Memory B cell (primary cell): ENCODE data around the gene SARDH.

Experiments
- ATAC-seq: fragments of 150-1000 bp; cut with Tn5 transposase; 2 replicates; pipeline ENCODE4 v1.10.0; 2021; ENCODE audit warnings: low read depth, mild to moderate bottlenecking, moderate library complexity
- DNase-seq, 2 donors: peaks; one replicate each; pipeline ENCODE4 v3.0.0; 2022; ENCODE audit warnings: low spot score in 2 of 2
- H3K27ac Mint-ChIP-seq: one replicate; pipeline ENCODE4 v1.8.0; 2022; ENCODE audit warnings: mild to moderate bottlenecking, moderate library complexity, mixed read lengths
- H3K27me3 Mint-ChIP-seq: one replicate; pipeline ENCODE4 v1.8.0; 2022; ENCODE audit warnings: mixed read lengths
- H3K36me3 Mint-ChIP-seq: one replicate; pipeline ENCODE4 v1.8.0; 2022; ENCODE audit warnings: mild to moderate bottlenecking, mixed read lengths
- H3K4me1 Mint-ChIP-seq: one replicate; pipeline ENCODE4 v1.8.0; 2022; ENCODE audit warnings: mixed read lengths
- H3K4me3 Mint-ChIP-seq: one replicate; pipeline ENCODE4 v1.8.0; 2022; ENCODE audit warnings: mild to moderate bottlenecking, moderate library complexity, mixed read lengths
- H3K9me3 Mint-ChIP-seq: one replicate; pipeline ENCODE4 v1.8.0; 2022; ENCODE audit warnings: mixed read lengths

Gene SARDH

GRCh38 chr9:133705576-133705975 lies 32.6 kb downstream of the SARDH start:
- Mint-ChIP-seq H3K27ac (no peak overlapping the region), H3K9me3 (no peaks in the 10 kb centered on the region), H3K36me3 (no peaks in the 10 kb centered on the region), H3K4me1 (peaks cover 3% of the 10 kb centered on the region), H3K27me3 (peaks cover 18% of the 10 kb centered on the region), H3K4me3 (no peak overlapping the region)
- DNase-seq = no peak
- ATAC-seq = no peak

DNA sequence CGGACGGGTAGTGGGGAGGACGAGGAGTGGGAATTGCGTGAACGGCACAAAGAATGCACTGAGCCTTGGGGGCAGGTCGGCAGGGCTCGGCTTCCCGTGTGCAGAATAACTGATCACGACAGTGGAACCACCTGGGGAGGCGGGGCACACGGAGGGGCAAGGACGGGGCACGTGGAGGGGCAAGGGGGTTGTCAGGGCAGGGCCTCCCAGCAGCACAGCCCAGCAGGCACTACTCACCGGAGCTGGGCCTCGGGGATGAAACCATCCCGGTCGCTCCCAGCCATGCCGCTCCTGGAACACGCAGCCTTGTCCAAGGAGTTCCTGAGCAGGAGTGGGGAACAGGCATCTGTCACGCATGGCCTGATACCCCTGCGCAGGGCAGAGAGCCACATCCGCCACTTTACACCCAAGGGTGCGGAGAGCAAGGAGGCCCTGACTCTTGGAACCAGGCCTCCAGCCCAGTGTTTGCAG lies 33.4 kb downstream of the SARDH start:
- no peak for DNase-seq
- ATAC-seq = no peak
- Mint-ChIP-seq H3K27ac (no peak overlapping the region), H3K36me3 (no peaks in the 10 kb centered on the region), H3K4me3 (no peak overlapping the region), H3K9me3 (no peaks in the 10 kb centered on the region), H3K27me3 (peaks cover 20% of the 10 kb centered on the region), H3K4me1 (peaks cover 3% of the 10 kb centered on the region)

DNA sequence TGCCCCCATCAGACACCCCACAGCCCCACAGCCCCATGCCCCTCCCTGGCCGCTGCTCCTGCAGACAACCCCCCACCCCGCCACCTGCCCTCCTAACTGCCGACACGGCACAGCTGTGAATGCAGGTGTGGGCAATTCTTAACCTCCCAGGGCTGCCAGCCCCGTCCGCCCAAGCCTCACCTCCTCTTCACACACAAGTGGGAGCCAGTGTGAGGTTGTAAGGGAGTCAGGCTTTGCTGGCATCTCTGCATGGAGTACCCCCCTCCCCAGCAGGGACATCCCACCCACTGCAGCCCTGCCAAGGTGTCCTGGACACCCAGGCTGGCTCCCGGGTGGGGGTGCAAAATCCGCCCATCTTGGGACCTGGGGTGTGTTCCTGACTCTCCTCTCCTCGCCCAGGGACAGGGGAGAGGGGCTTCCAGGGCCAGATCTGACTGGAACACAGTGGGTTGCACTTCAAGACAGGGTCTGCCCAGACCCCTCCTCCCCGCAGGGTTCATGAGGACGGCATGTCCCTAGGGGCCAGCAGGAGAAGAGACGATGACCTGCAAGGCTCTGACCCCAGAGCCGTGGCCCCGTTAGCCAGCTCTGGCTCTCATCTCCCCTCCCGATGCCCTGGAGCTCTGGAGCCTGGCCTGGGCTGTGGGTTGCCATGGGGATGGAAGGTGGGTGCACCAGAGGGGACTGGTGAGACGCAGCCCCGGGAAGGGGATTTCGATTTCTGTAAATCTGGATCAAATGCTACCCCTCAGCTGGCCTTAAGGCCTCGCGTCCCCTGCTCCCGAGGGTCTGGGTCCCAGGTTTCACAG lies 34.4 kb downstream of the SARDH start:
- Mint-ChIP-seq H3K36me3 (no peaks in the 10 kb centered on the region), H3K27me3 (peaks cover 22% of the 10 kb centered on the region), H3K4me3 (no peak overlapping the region)

DNA sequence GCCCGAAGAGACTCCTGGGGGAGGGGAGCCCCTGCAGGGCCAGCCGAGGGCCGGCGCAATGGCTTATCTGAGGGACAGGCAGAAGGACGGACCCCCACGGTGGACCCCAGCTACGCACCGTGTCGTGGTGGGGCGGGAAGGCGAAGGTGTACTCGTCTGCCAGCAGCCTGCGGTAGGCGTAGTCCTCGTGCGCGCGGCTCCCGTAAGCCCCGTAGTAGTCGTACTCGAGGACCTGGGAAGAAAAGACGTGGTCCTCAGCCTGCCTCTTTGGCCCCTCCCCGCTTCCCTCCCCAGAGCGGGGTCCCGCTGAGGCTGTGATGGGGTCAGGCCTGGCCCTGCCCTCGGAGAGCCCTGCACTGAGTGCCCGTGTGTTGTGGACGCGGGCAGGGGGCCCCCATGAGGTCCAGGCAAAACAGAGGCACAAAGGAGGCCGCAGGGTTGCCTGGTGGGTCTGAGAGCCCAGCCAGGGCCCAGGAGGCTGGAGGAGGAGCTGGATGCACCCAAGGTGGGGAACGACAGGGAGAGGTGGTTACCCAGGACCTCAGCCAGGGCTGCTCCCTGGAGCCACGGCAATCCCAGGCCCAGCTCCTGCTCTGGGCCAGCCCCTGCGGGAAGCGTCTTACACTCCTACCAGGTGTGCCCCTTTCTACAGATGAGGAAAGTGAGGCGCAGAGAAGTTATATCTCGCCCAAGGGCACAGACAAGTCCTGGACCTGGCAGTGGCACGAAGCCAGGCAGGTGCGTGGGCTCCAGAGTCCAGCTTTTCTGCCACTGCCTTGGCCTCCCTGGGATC lies 35.2 kb downstream of the SARDH start:
- Mint-ChIP-seq H3K36me3 (peaks cover 2% of the 10 kb centered on the region), H3K9me3 (peaks cover 2% of the 10 kb centered on the region), H3K27me3 (peaks cover 24% of the 10 kb centered on the region), H3K4me1 (peaks cover 3% of the 10 kb centered on the region), H3K27ac (no peak overlapping the region), H3K4me3 (peak overlapping the region; percentile 32)
- ATAC-seq (no peak), DNase-seq (no peak)

More for the DNA sequence above, 34.4 kb downstream of the SARDH start:
- peaks cover 3% of the 10 kb centered on the region for H3K4me1 Mint-ChIP-seq
- no peaks in the 10 kb centered on the region for H3K9me3 Mint-ChIP-seq
- DNase-seq = no peak
- ATAC-seq = no peak
- no peak overlapping the region for H3K27ac Mint-ChIP-seq

DNA sequence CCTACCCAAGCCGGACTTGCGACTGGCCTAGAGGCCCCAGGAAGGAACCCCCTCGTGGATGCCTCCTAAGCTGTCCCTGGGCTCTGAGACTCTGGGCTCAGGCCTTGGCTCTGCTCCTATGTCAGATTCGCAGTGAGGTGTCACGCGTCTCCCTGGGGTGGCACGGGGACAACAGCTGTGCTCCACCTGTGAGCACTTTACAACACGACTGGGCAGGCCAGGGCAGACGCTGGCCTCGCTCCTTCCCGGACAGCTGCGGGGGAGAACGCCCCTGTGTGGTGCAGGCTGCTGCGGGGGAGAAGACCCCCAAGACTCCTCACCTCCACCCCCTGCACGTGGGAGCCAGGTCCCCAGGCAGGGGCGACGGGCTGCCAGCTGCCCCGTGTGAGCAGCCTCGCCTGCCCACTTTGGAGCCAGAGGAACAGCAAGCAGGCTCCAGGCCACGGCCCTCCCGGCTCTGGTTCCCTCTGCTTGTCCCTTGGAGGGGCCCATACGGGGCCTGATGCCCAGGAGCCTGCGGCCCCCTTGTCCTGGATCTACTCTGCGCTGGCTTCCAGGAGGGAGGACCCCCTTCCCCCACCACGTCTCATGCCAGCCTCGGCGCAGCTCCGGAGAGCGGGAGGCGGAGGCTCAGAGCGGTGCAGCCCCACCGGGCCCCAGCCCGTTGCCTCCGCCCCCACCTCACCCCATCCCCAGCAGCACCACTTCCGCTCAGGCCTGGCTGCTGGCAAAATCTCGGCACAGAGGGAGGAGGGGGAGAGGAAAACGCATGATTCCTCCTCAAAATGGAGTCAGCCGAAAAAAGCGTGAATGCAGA lies 36.0 kb downstream of the SARDH start:
- Mint-ChIP-seq H3K4me3 (peak overlapping the region; percentile 32), H3K27me3 (peaks cover 27% of the 10 kb centered on the region), H3K36me3 (peaks cover 2% of the 10 kb centered on the region), H3K9me3 (peaks cover 2% of the 10 kb centered on the region), H3K27ac (no peak overlapping the region), H3K4me1 (peaks cover 3% of the 10 kb centered on the region)
- DNase-seq = no peak
- peak; percentile 73 for ATAC-seq

DNA sequence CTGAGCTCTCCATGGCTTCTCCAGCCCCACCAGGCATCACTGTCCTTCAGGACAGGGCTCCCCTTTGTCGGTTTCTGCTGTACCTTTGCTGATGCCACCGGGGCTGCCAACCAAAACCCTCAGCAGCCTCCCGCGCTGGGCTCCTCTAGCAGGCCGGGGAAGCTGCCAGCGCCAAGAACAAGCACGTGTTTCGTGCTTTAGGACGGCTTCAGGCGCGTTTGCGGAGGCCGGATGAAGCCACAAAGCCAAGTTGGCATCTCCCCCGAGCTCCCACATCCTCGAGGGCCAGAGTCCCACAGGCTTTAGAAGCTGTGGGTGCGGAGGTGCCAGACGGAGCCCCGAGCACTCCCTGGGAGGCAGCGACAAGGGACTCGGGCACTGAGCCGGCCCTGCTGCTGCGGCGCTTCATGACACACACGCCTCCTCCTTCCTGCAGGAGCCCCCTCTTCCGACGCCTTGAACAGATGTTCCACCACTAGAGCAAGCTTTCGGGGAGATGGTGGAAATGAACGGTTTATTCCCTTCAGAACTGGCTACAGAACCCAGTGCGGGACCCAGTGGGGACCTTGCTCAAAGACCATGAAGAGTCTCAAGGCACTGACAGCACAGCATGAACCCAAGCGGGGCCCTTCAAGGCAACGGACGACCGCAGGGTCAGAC lies 36.7 kb downstream of the SARDH start:
- Mint-ChIP-seq H3K27ac (no peak overlapping the region), H3K9me3 (peaks cover 2% of the 10 kb centered on the region), H3K36me3 (peaks cover 2% of the 10 kb centered on the region), H3K27me3 (peaks cover 31% of the 10 kb centered on the region), H3K4me1 (peaks cover 3% of the 10 kb centered on the region), H3K4me3 (peak overlapping the region; percentile 39)
- DNase-seq (no peak), ATAC-seq (peak; percentile 26)

DNA sequence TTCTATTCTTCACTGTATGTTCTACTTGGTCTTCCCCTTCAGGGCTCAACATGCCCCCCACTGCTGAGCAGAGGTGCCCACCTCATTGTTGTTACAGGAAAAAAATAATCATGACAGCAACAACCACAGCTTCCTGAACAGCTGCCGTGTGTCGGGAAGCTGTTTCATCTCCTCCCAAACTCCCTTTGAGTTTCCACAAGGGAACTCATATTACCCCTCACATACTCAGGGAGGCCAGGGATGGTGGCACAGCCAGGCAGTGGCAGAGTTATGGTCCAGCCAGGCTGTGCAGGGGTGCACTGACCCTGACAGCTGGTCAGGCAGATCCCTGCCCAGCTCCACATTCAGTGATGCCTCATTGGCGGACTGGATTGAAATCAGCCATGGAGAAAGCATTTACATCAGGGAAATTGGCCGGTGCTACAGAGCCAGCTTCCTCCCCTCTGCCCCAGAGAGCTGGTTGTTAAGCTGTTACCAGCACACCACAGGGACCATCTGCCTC lies 37.3 kb downstream of the SARDH start:
- Mint-ChIP-seq H3K4me1 (peaks cover 3% of the 10 kb centered on the region), H3K4me3 (no peak overlapping the region), H3K27me3 (peaks cover 29% of the 10 kb centered on the region), H3K27ac (no peak overlapping the region), H3K9me3 (peaks cover 2% of the 10 kb centered on the region), H3K36me3 (peaks cover 2% of the 10 kb centered on the region)
- DNase-seq = no peak
- ATAC-seq = peak; percentile 21

DNA sequence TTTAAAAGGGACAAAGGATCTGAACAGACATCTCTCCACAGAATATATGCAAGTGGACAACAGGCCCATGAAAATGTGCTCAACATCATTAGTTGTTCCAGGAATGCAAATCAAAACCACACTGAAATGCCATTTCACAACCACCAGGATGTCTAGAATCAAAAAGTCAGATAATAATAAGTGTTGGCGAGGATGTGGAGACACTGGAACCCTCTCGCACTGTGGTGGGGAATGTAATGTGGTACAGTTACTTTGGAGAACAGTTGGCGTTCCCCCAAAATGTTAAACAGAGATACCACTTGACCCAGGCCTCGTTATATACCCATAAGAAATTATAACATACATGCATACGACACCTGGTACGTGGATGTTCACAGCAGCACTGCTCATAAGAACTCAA lies 38.6 kb downstream of the SARDH start:
- Mint-ChIP-seq H3K4me3 (no peak overlapping the region), H3K27ac (no peak overlapping the region), H3K9me3 (peaks cover 2% of the 10 kb centered on the region), H3K36me3 (peaks cover 2% of the 10 kb centered on the region), H3K27me3 (peaks cover 34% of the 10 kb centered on the region), H3K4me1 (peaks cover 3% of the 10 kb centered on the region)
- DNase-seq = no peak
- no peak for ATAC-seq

- peaks cover 2% of the 10 kb centered on the region for H3K9me3 Mint-ChIP-seq
These were observed 42.1 kb downstream of the SARDH start for GRCh38 chr9:133696071-133696472.

DNA sequence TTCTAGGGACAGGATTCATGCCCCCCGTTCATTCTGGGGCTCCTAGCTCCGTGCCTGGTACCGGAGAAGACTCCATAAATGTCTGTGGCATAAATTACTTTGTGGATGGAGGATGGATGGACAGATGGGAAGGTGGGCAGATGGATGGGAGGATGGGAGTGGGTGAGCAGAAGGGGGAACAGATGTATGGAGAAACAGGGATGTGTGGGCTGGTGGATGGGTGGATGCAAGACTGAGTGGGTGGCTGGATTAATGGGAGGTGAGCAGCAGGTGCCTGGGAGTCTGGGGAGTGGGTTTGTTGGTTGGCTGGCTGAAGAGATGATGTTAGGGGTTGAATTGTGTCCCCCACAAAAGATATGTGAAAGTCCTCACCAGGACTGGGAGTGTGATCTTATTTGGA lies 43.5 kb downstream of the SARDH start:
- Mint-ChIP-seq H3K9me3 (peaks cover 2% of the 10 kb centered on the region), H3K4me3 (no peak overlapping the region), H3K36me3 (peaks cover 2% of the 10 kb centered on the region), H3K27ac (no peak overlapping the region), H3K4me1 (no peaks in the 10 kb centered on the region), H3K27me3 (peaks cover 34% of the 10 kb centered on the region)
- DNase-seq = no peak
- ATAC-seq = no peak

More at GRCh38 chr9:133696071-133696472, 42.1 kb downstream of the SARDH start:
- H3K27me3 Mint-ChIP-seq = peaks cover 35% of the 10 kb centered on the region
- H3K4me3 Mint-ChIP-seq = no peak overlapping the region
- no peak overlapping the region for H3K27ac Mint-ChIP-seq
- ATAC-seq (no peak), DNase-seq (no peak)
- no peaks in the 10 kb centered on the region for H3K4me1 Mint-ChIP-seq
- H3K36me3 Mint-ChIP-seq = peaks cover 2% of the 10 kb centered on the region

DNA sequence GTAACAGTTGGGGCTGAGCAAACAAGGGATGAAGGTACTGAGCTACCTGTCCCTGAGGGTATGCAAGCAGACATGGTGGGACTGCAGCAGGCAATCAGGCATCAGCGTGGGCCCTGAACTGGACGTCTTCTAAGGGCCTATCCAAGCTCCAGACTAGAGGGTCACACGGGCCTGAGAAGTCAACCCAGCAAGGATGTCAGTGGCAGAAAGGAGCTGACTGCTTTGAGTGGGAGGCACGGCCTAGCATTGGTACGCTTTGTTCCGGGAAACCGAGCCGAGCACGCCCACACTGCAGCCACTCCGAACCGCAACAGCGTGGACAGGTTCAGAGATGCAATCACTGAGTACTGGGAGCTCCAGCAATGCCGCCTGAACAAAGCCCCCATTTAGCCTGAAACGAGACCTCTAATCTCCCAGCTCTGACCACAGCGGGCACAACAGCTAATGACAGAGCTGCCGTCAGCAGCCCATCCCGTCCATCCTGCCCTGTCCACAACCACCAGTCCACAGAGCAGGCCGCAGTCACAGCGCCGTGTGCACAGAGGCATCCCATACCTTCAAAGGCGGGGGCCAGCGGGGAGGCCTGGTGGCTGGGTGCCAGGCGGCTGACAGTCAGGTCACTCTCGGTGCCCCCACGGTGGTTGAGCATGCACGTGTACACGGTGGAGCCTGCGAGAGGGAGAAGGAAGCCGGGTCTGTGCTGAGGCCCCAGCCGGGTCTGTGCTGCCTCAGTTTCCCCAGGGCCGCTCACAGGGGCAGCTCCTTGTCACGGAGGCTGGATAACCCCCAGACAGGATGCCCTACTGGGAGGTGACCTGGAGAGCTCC lies 44.2 kb downstream of the SARDH start:
- H3K9me3 Mint-ChIP-seq = peaks cover 2% of the 10 kb centered on the region
- no peak overlapping the region for H3K27ac Mint-ChIP-seq
- DNase-seq = no peak
- no peak for ATAC-seq
- no peaks in the 10 kb centered on the region for H3K4me1 Mint-ChIP-seq
- no peak overlapping the region for H3K4me3 Mint-ChIP-seq
- H3K36me3 Mint-ChIP-seq = peaks cover 2% of the 10 kb centered on the region
- H3K27me3 Mint-ChIP-seq = peaks cover 34% of the 10 kb centered on the region

GRCh38 chr9:133693116-133693515 lies 45.0 kb downstream of the SARDH start:
- peaks cover 36% of the 10 kb centered on the region for H3K27me3 Mint-ChIP-seq
- no peaks in the 10 kb centered on the region for H3K4me1 Mint-ChIP-seq
- ATAC-seq = no peak
- no peaks in the 10 kb centered on the region for H3K36me3 Mint-ChIP-seq
- no peak overlapping the region for H3K27ac Mint-ChIP-seq
- H3K9me3 Mint-ChIP-seq = no peaks in the 10 kb centered on the region
- no peak overlapping the region for H3K4me3 Mint-ChIP-seq
- no peak for DNase-seq
